ENCODE measurements around the gene ROBO2.

The ROBO2 gene

GRCh38 chr3:77122652-77123051, 82.8 kb downstream of the ROBO2 start:
- DNase-seq, result no peak

GRCh38 chr3:77125966-77126365, 86.1 kb downstream of the ROBO2 start:
- DNase-seq, result no peak

- no peak for DNase-seq
Measured at GRCh38 chr3:77134769-77135168, 94.9 kb downstream of the ROBO2 start.

- no peak for DNase-seq
Measured at GRCh38 chr3:77137559-77137958, 97.7 kb downstream of the ROBO2 start.

- no peak for DNase-seq
Measured at GRCh38 chr3:77139624-77140023, 99.7 kb downstream of the ROBO2 start.

GRCh38 chr3:77141423-77141822, 101.5 kb downstream of the ROBO2 start:
- no peak for DNase-seq

- DNase-seq, result no peak
Measured at GRCh38 chr3:77142578-77142977, 102.7 kb downstream of the ROBO2 start.

DNA sequence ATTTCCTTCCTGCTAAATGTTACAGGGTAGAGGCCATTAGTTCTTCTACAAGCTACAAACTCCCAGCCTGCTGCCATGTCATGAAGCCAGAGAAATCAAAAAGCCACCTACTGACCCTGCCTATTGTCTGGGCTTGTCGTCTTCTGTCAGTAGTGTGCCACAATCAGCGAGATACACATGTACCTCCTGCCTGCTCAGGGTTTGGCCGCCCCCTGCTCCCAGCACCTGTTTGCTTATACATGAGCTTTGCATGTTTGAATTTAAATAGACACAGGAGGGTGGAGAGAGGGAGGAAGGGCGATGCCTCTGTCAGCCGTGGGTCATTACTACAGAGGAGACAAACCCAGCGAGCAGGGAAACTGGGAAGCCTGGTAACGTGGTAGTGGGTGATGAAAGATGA, 106.1 kb downstream of the ROBO2 start:
- DNase-seq, result no peak

DNA sequence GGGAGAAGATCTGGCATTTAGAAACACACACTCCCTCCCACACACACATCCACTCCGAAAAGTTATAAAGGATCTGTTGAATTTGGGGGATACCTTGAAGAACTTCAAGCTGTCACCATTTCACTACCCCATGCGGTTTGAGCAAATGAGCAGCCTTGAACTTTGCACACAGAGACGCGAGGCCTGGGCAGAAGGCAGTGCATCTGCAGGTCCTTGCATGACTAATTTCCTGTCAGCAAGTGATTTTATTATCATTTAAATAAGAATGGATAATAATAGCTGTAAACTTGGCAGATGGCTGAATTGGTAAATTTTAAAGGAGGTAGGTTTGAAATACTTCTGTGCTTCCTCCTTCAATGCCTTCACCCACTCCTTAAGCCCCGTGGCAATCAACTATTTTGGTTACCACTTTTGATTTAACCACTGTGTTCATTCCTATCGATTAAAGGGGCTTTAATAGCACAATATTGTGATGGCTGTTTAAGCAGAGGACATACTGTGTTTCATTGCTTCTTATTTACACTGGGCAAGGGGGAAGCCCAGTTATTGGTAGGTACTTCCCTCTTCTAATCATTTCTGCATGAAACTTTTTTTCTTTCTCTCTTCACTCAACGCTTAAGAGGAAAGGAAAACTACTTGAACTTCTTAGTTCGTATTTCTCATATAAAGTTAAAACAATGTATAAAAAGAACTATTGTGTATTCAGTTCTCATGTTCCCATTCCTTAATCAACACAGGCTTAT, 108.1 kb downstream of the ROBO2 start:
- no peak for DNase-seq

GRCh38 chr3:77149382-77149781, 109.5 kb downstream of the ROBO2 start:
- no peak for DNase-seq

GRCh38 chr3:77150028-77150427, 110.1 kb downstream of the ROBO2 start:
- no peak for DNase-seq

GRCh38 chr3:77150759-77151158, 110.9 kb downstream of the ROBO2 start:
- DNase-seq, result no peak

- no peak for DNase-seq
Measured at GRCh38 chr3:77158730-77159581, 119.1 kb downstream of the ROBO2 start.

- DNase-seq, result no peak
Measured at GRCh38 chr3:77160931-77161497, 121.1 kb downstream of the ROBO2 start.

DNA sequence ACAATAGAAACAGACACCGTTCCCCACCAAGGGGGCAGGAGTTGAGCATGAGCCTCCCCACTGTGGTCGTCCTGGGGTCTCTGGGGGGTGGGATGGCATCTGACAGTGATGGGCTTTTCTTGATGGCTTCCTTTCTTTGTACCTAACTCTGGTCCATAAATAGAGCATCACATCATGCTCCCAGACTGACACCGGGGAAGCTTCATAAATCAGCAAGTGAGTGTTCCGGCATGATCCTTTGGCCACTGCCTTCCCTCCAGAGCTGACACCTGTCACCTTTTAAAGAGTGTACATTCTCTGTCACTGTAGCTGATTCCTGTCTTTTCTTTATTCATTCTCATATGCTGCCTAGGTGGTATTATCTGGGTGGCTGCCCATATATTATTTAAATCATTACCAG, 129.9 kb downstream of the ROBO2 start:
- no peak for DNase-seq

GRCh38 chr3:77171026-77171425, 131.1 kb downstream of the ROBO2 start:
- no peak for DNase-seq

DNA sequence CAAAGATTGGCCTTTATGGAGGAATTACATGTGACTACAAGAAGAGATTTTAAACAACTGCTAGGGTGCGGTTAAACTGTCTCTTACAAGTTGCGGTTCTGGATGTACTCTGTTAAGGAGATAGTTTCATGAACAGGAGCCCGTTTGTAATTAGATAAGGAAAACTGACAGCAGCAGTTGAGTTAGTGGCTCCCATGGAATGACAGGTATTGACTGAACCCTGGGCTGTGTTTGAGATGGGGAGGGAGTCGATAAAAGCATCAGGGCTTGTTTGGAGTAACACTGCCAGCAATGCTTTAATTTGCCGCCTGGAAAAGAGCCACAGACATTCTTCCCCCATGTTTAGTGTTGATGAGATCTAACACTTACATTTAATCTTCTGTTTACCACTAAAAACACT, 139.9 kb downstream of the ROBO2 start:
- no peak for DNase-seq

DNA sequence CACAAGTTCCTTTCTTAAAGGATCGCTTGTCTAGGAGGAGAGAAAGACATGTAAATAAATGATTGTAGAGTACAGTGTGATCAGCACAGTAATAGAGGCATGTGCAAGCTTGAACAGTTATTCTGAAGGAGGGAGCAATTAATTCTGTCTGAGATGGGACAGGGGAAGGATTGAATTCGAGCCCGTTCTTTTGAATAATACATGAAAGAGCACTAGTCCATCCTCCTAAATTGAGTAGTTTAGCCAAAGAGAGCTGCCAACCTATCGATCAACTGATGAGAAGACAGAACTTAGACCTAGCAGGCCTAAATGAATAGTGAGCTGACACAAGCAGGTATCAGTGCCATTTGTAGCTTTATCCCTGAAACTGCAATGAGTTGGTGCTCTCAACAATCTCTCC, 142.4 kb downstream of the ROBO2 start:
- DNase-seq, result no peak

DNA sequence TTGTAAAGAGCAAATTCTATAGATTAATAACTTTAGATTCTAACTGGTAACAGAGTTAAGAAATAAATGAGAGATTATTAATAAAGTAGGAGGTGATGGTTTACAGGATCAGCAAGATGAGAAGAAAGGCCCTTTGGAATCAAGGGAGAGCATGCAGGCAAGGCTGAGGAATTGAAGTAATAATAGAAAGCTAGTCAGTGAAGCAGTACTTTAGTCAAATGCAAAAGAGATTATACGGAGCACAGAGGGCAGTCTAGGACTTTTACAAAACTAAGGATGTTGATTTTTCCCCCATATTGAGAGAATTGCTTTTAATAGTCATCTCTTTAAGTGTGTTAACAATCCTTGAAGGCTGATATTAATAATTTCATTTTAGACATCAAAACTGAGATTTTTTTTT, 146.4 kb downstream of the ROBO2 start:
- no peak for DNase-seq

DNA sequence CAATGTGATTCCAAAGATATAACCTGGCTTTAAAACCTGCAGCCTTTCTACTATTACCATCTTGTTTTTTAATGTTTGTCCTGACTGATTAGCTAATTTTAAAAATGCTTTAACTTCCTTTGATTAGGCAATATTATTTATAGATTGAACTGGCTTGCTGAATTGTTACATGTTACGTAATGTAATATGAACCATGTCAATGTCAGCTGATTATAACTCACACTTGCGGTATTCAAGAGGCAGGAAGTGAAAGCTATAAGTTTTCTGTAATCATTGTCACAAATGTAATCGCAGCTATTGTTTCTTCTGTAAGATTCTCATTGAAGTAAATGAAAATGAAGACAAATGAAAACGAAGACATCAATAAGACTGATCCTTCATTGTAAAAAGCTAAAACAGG, 146.8 kb downstream of the ROBO2 start:
- no peak for DNase-seq

- DNase-seq, result no peak
Measured at GRCh38 chr3:77188210-77188609, 148.3 kb downstream of the ROBO2 start.

DNA sequence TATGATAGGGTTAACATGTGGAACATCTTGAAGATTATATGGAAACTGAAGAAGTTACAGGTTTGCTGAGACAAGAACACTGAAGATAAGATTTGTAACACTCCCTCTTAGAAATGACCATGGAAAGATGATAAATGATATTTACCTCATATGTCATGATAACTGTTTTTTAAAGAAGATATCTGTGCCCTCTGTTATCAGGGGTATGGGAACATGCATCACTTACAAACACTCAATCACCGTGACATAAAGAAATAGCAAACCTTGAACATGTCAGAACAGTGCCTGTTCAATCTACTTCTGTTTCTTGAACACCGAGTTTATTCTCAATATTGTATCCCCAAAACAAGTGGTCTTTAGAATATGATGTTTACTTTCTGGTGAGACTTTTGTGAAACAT, 149.4 kb downstream of the ROBO2 start:
- no peak for DNase-seq

DNA sequence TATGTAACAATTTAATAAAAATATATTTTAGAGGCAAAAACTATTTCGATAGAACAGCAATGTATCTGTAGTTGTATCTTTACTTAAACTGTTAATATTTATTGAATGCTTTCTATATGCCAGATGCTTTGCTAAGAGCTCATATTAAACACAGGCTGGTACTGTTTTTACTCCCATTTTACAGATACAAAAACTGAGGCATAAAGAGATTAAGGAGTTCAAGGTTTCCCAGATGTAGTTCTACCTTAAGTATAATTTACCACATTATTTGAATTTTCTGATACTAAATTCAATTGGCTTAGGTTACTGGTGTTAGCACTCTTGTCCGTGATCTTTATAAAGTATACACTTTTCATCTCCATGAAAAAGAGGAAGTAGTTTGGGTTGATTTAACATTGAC, 149.8 kb downstream of the ROBO2 start:
- no peak for DNase-seq

GRCh38 chr3:77190374-77190773, 150.5 kb downstream of the ROBO2 start:
- no peak for DNase-seq

All from GF-D8 (cell line).